GM10248 (cell line): ENCODE results near the gene PIGV.
A peak's percentile ranks its signal among the peaks of the same experiment; 100 is the strongest.
"Not testable (repeated sequence)": the region's sequence is repeated elsewhere in the genome, so short reads cannot be mapped to it uniquely, and the experiment has no call there.

ENCODE experiments used
- CTCF ChIA-PET: fragments of 300-600 bp; sonication (Branson Sonifier 250); formaldehyde crosslinking; extraction: SDS; loops from one replicate; lab custom pipeline; 2021; ENCODE audit warnings: antibody characterized with exemption; lab: Yijun Ruan, JAX
- POLR2A ChIA-PET: fragments of 350-650 bp; sonication (Branson Sonifier 250); formaldehyde crosslinking; extraction: SDS; loops from one replicate; lab custom pipeline; 2020; ENCODE audit warnings: antibody characterized with exemption; lab: Yijun Ruan, JAX
- DNase-seq: peaks from one replicate; pipeline ENCODE4 v3.0.0; 2012; ENCODE audit errors: extremely low spot score
- TF ChIP-seq, protein P1 (sequence below): IDR thresholded peaks from 2 replicates; pipeline ENCODE4 v1.5.1; 2012; ENCODE audit warnings: mild to moderate bottlenecking, low read depth; ENCODE audit errors: extremely low read depth, missing control alignments, control extremely low read depth

Gene PIGV

GRCh38 chr1:26829184-26829911 is 41.6 kb downstream of the PIGV start:
- ChIA-PET POLR2A (no interaction called here), CTCF (interaction anchor here (0.8 to 5.5 kb wide), 9 partner anchors 8 to 230 kb away, joined by 3 to 42 read pairs (median 5); partner anchors contain the start of gene PIGV)
- no peak for DNase-seq
- TF ChIP-seq, protein P1, sequence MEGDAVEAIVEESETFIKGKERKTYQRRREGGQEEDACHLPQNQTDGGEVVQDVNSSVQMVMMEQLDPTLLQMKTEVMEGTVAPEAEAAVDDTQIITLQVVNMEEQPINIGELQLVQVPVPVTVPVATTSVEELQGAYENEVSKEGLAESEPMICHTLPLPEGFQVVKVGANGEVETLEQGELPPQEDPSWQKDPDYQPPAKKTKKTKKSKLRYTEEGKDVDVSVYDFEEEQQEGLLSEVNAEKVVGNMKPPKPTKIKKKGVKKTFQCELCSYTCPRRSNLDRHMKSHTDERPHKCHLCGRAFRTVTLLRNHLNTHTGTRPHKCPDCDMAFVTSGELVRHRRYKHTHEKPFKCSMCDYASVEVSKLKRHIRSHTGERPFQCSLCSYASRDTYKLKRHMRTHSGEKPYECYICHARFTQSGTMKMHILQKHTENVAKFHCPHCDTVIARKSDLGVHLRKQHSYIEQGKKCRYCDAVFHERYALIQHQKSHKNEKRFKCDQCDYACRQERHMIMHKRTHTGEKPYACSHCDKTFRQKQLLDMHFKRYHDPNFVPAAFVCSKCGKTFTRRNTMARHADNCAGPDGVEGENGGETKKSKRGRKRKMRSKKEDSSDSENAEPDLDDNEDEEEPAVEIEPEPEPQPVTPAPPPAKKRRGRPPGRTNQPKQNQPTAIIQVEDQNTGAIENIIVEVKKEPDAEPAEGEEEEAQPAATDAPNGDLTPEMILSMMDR, result no peak

GRCh38 chr1:26831059-26831458 is 43.3 kb downstream of the PIGV start:
- no peak for DNase-seq
- CTCF ChIA-PET, result interaction anchor here (1.0 to 5.5 kb wide), 8 partner anchors 10 to 232 kb away, joined by 3 to 42 read pairs (median 6); partner anchors contain the start of gene PIGV
- POLR2A ChIA-PET, result no interaction called here
- TF ChIP-seq, protein P1, result no peak

DNA sequence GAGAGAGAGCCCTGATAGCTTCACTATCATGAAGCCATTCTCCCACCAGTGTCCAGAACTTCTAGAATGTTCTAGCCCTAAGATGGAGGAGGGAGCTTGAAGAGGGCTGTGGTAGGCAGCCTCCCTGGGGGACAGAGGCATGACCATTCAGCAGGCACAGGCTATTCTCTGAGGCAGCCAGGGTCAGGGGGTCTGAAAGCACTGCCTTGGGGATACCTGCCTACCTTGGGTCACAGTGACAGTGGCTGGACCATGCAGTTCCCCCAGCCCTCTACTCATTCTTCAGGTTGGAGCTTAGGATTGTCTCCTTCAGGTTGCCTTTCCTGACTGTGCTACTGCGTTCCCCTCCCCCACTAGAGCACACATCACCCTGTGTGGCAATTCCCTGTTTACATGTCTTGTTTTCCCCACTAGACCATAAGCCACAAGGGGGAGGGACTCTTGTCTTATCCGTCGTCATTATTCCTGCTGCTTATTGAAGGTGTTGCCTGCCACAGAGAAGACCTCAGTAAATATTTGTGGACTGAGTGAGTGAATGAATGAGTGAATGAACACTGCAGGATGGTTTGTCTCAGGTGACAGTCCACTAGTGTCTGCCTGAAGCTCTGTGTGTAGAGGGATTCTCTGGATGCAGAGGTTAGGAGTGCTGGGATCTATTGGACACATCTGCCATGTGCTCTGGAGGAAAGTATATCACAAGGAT is 43.9 kb downstream of the PIGV start:
- DNase-seq, result no peak
- POLR2A ChIA-PET, result no interaction called here
- TF ChIP-seq, protein P1, result no peak
- CTCF ChIA-PET, result interaction anchor here (1.0 to 5.5 kb wide), 11 partner anchors 11 to 233 kb away, joined by 3 to 42 read pairs (median 7); partner anchors contain the start of gene PIGV

DNA sequence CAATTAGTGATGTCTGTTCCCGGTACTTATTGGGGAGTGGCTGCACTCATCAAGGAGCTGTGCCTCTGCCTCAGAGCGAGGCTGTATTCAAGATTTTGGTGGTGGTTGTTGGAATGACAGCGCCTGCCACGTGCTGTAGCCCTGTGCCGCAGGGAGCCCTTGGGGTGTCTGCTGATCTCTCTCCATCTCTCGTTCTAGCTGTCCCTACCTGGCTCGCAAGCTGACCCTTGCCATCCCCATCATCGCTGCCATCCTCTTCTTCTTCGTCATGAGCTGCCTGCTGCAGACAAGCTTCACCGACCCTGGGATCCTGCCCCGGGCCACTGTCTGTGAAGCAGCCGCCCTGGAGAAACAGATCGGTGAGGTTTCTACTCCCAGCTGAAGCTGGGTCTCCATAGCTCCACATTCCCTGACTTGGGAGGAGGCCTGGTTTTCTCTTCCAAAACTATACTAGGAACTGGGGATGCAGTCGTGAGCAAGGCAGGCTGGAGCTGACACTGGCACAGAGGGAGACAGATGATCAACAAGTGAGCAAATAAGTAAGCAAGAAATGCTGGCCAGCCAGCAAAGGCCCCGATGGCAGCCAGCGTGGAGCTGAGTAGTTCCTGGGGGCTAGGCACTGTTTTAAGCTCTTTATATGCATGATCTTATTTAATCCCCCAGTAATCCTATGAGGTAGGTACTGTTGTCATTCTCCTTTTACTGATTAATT is 44.7 kb downstream of the PIGV start:
- TF ChIP-seq, protein P1, result no peak
- CTCF ChIA-PET, result interaction anchor here (1.2 to 5.5 kb wide), 12 partner anchors 11 to 294 kb away, joined by 3 to 42 read pairs (median 8); partner anchors contain the start of gene PIGV
- DNase-seq, result no peak
- POLR2A ChIA-PET, result no interaction called here

DNA sequence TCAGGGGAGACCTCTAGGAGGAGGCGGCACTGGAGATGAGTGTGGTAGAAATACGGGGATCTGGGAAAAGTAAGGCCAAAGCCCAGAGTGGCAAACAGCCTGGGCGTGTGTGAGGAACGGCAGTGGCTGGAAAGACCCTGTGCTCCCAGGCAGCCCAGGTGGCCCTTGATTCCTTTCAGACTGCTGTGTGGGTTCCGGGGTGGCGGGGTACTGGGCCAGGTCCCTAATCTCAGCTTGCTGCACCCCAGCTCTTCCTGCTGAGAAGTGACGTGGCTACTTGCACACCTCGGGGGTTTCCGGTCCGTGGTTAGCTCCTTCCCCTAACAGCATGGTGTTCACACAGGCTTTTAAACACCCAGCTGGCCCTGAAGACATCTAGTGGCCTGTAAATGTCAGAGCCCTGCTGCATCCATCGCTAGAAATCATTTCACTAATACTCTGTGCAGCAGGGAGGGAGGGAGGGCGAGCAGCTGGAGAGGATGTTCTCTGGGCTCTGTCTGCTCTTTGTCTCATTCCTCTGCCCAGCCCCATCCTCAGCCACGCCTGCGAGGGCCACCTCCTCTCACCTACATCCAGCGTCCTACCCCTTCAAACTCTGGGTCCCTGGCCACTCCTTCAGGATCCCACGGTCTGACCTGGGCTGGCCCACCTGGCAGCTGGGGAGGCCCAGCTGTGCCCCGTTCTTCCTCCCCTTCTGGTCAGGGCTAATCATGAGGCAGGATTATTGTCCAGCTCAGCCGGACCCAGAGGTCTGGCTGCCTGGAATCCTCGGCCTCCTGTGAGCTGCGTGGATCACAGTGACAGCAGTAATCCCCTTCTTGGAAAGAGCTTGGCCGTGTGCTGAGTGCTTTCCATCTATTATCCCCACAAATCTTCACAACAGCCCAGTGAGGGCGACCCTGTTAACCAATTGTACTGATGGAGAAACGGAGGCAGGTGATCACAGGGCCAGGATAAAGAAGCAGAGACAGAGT is 46.0 kb downstream of the PIGV start:
- TF ChIP-seq, protein P1, result peak; percentile 47
- DNase-seq, result peak; percentile 91
- POLR2A ChIA-PET, result interaction anchor here (1.0 to 1.1 kb wide), 2 partner anchors 22 to 29 kb away, joined by 3 read pairs; no protein-coding TSS in a partner anchor
- CTCF ChIA-PET, result interaction anchor here (0.6 to 5.5 kb wide), 24 partner anchors 8 to 295 kb away, joined by 3 to 42 read pairs (median 5); partner anchors contain the start of genes PIGV and ZDHHC18

- DNase-seq, POLR2A ChIA-PET: not testable (repeated sequence)
- CTCF ChIA-PET, result interaction anchor here (1.1 to 4.9 kb wide), 13 partner anchors 9 to 236 kb away, joined by 3 to 39 read pairs (median 7); partner anchors contain the start of genes SFN and ZDHHC18
These were observed 49.9 kb downstream of the PIGV start for GRCh38 chr1:26837665-26838064.
